HEK293 (cell line): Measurements from ENCODE around the gene EIF4ENIF1.

Experiments used
- ZBTB6 ChIP-seq: fragments of 450-650 bp; formaldehyde crosslinking; IDR thresholded peaks from 2 replicates; pipeline ENCODE4 v1.5.1; 2017; ENCODE audit warnings: missing biosample characterization, missing genetic modification characterization
- ZNF148 ChIP-seq: fragments of 450-650 bp; formaldehyde crosslinking; IDR thresholded peaks from 2 replicates; pipeline ENCODE4 v1.5.0; 2017; ENCODE audit warnings: missing biosample characterization, missing genetic modification characterization, borderline replicate concordance
- ZNF544 ChIP-seq: fragments of 450-650 bp; formaldehyde crosslinking; IDR thresholded peaks from 2 replicates; pipeline ENCODE4 v1.5.0; 2017; ENCODE audit warnings: missing biosample characterization, missing genetic modification characterization
- TF ChIP-seq, protein P1 (sequence below): fragments of 450-650 bp; formaldehyde crosslinking; IDR thresholded peaks from 2 replicates; pipeline ENCODE4 v1.5.1; 2016; ENCODE audit warnings: missing biosample characterization, missing genetic modification characterization
- TF ChIP-seq, protein P2 (sequence below): fragments of 450-650 bp; formaldehyde crosslinking; conservative IDR thresholded peaks from 2 replicates; pipeline ENCODE4 v1.5.1; 2016; ENCODE audit warnings: low read depth, missing biosample characterization, missing genetic modification characterization

Gene EIF4ENIF1

DNA sequence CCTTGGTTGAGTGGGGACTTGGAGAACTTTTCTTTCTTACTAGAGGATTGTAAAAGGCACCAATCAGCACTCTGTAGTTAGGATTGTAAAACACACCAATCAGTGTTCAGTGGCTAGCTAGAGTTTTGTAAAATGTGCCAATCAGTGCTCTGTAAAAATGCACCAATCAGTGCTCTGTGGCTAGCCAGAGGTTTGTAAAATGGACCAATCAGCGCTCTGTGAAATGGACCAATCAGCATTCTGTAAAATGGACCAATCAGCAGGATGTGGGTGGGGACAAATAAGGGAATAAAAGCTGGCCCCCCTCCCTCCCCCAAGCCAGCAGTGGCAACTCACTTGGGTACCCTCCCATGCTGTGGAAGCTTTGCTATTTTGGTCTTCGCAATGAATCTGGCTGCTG, 95.7 kb downstream of the EIF4ENIF1 start (continued):
- no peak for TF ChIP-seq ZNF148
- no peak for TF ChIP-seq ZBTB6 (tag by site-specific recombination)
- TF ChIP-seq, protein P1, sequence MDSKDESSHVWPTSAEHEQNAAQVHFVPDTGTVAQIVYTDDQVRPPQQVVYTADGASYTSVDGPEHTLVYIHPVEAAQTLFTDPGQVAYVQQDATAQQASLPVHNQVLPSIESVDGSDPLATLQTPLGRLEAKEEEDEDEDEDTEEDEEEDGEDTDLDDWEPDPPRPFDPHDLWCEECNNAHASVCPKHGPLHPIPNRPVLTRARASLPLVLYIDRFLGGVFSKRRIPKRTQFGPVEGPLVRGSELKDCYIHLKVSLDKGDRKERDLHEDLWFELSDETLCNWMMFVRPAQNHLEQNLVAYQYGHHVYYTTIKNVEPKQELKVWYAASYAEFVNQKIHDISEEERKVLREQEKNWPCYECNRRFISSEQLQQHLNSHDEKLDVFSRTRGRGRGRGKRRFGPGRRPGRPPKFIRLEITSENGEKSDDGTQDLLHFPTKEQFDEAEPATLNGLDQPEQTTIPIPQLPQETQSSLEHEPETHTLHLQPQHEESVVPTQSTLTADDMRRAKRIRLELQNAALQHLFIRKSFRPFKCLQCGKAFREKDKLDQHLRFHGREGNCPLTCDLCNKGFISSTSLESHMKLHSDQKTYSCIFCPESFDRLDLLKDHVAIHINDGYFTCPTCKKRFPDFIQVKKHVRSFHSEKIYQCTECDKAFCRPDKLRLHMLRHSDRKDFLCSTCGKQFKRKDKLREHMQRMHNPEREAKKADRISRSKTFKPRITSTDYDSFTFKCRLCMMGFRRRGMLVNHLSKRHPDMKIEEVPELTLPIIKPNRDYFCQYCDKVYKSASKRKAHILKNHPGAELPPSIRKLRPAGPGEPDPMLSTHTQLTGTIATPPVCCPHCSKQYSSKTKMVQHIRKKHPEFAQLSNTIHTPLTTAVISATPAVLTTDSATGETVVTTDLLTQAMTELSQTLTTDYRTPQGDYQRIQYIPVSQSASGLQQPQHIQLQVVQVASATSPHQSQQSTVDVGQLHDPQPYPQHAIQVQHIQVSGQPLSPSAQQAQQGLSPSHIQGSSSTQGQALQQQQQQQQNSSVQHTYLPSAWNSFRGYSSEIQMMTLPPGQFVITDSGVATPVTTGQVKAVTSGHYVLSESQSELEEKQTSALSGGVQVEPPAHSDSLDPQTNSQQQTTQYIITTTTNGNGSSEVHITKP, result no peak
- no peak for TF ChIP-seq ZNF544 (tag by site-specific recombination)
- TF ChIP-seq, protein P2, sequence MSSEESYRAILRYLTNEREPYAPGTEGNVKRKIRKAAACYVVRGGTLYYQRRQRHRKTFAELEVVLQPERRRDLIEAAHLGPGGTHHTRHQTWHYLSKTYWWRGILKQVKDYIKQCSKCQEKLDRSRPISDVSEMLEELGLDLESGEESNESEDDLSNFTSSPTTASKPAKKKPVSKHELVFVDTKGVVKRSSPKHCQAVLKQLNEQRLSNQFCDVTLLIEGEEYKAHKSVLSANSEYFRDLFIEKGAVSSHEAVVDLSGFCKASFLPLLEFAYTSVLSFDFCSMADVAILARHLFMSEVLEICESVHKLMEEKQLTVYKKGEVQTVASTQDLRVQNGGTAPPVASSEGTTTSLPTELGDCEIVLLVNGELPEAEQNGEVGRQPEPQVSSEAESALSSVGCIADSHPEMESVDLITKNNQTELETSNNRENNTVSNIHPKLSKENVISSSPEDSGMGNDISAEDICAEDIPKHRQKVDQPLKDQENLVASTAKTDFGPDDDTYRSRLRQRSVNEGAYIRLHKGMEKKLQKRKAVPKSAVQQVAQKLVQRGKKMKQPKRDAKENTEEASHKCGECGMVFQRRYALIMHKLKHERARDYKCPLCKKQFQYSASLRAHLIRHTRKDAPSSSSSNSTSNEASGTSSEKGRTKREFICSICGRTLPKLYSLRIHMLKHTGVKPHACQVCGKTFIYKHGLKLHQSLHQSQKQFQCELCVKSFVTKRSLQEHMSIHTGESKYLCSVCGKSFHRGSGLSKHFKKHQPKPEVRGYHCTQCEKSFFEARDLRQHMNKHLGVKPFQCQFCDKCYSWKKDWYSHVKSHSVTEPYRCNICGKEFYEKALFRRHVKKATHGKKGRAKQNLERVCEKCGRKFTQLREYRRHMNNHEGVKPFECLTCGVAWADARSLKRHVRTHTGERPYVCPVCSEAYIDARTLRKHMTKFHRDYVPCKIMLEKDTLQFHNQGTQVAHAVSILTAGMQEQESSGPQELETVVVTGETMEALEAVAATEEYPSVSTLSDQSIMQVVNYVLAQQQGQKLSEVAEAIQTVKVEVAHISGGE (tag by site-specific recombination), result no peak
- TF ChIP-seq, all 188 proteins: peak for 0
